ENCODE results near the gene CDKN2D. TPM values are rescaled to one million over a fixed set of nuclear protein-coding genes. Genes with fewer than 3 reads are reported as not detected.
A peak's percentile ranks its signal among the peaks of the same experiment; 100 is the strongest.

Gene CDKN2D
- total RNA-seq (5.0 and 6.4 TPM in 2 replicates), polyA plus RNA-seq (13.9 and 15.0 TPM in 2 replicates)

GRCh38 chr19:10568826-10569651 lies at the start of gene CDKN2D:
TSS of gene CDKN2D (minus strand) at chr19:10568979. CDS start at chr19:10568653, 326 bp downstream.
- peak within 1 kb of the TSS; percentile 28 for H2AFZ ChIP-seq
- H3K9me3 ChIP-seq (ENCODE audit: low read depth), result no peaks in the 10 kb centered on the region
- H3K36me3 ChIP-seq (replicated peaks; ENCODE audit: insufficient read depth, low read depth), result no peaks in the 10 kb centered on the region
- peak; percentile 100 for DNase-seq (ENCODE audit: low spot score)
- peak within 1 kb of the TSS; percentile 27 for H3K27ac ChIP-seq
- WGBS (ENCODE audit: low lambda C conversion rate, missing lambda C conversion rate), result 1% methylated on average over 54 of the region's 71 CpGs
- no peaks in the 10 kb centered on the region for H4K20me1 ChIP-seq (ENCODE audit: insufficient read depth, poor library complexity, severe bottlenecking)
- TF ChIP-seq CTCF (IDR thresholded peaks at IDR 0.05; ENCODE audit: poor library complexity) (no peak), EZH2phosphoT487 (IDR thresholded peaks at IDR 0.05; ENCODE audit: low read depth, severe bottlenecking, unreplicated experiment) (no peak), EZH2 (IDR thresholded peaks at IDR 0.05; ENCODE audit: borderline replicate concordance) (no peak)
- H3K79me2 ChIP-seq, result peaks cover 9% of the 10 kb centered on the region
- H3K4me3 ChIP-seq, result peak within 1 kb of the TSS; percentile 42
- no peaks in the 10 kb centered on the region for H3K9me2 ChIP-seq (replicated peaks; ENCODE audit: insufficient read depth)
- H3K4me1 ChIP-seq (ENCODE audit: insufficient read depth), result peaks cover 16% of the 10 kb centered on the region
- peak within 1 kb of the TSS; percentile 95 for H3K4me2 ChIP-seq
- no peaks in the 10 kb centered on the region for H3K27me3 ChIP-seq

- Histone ChIP-seq H3K4me2 (no peak overlapping the region), H3K9me2 (replicated peaks; ENCODE audit: insufficient read depth) (no peaks in the 10 kb centered on the region), H3K79me2 (peaks cover 3% of the 10 kb centered on the region), H3K4me3 (no peak overlapping the region), H3K27ac (peak overlapping the region; percentile 80), H3K9me3 (ENCODE audit: low read depth) (no peaks in the 10 kb centered on the region), H3K36me3 (replicated peaks; ENCODE audit: insufficient read depth, low read depth) (no peaks in the 10 kb centered on the region), H3K27me3 (no peaks in the 10 kb centered on the region), H4K20me1 (ENCODE audit: insufficient read depth, poor library complexity, severe bottlenecking) (no peaks in the 10 kb centered on the region), H2AFZ (no peak overlapping the region), H3K4me1 (ENCODE audit: insufficient read depth) (peaks cover 6% of the 10 kb centered on the region)
- DNase-seq (ENCODE audit: low spot score), result peak; percentile 58
- TF ChIP-seq EZH2 (IDR thresholded peaks at IDR 0.05; ENCODE audit: borderline replicate concordance) (no peak), CTCF (IDR thresholded peaks at IDR 0.05; ENCODE audit: poor library complexity) (no peak), EZH2phosphoT487 (IDR thresholded peaks at IDR 0.05; ENCODE audit: low read depth, severe bottlenecking, unreplicated experiment) (no peak)
- WGBS (ENCODE audit: low lambda C conversion rate, missing lambda C conversion rate), result 82% methylated on average over 15 of the region's 15 CpGs
These were observed 48.8 kb upstream of the CDKN2D start for GRCh38 chr19:10617409-10618121.

- TF ChIP-seq EZH2 (IDR thresholded peaks at IDR 0.05; ENCODE audit: borderline replicate concordance) (no peak), CTCF (IDR thresholded peaks at IDR 0.05; ENCODE audit: poor library complexity) (no peak), EZH2phosphoT487 (IDR thresholded peaks at IDR 0.05; ENCODE audit: low read depth, severe bottlenecking, unreplicated experiment) (no peak)
- Histone ChIP-seq H3K9me2 (replicated peaks; ENCODE audit: insufficient read depth) (no peaks in the 10 kb centered on the region), H3K4me2 (no peak overlapping the region), H3K4me3 (no peak overlapping the region), H3K9me3 (ENCODE audit: low read depth) (no peaks in the 10 kb centered on the region), H3K27me3 (no peaks in the 10 kb centered on the region), H3K36me3 (replicated peaks; ENCODE audit: insufficient read depth, low read depth) (no peaks in the 10 kb centered on the region), H3K79me2 (peaks cover 3% of the 10 kb centered on the region), H4K20me1 (ENCODE audit: insufficient read depth, poor library complexity, severe bottlenecking) (no peaks in the 10 kb centered on the region), H2AFZ (no peak overlapping the region), H3K4me1 (ENCODE audit: insufficient read depth) (peaks cover 6% of the 10 kb centered on the region), H3K27ac (no peak overlapping the region)
- 98% methylated on average over 14 of the region's 14 CpGs for WGBS (ENCODE audit: low lambda C conversion rate, missing lambda C conversion rate)
- no peak for DNase-seq (ENCODE audit: low spot score)
These were observed 46.7 kb upstream of the CDKN2D start for GRCh38 chr19:10615429-10616023.

Data from hepatocyte (in vitro differentiated cells).